Trophoblast cell (in vitro differentiated cells and primary cell): ENCODE data around the gene LONP2.
"Not testable (repeated sequence)": the region's sequence is repeated elsewhere in the genome, so short reads cannot be mapped to it uniquely, and the experiment has no call there.

Experiments used
- DNase-seq, 2 donors: peaks; one replicate each; pipeline ENCODE4 v3.0.0-alpha.2; 2016
- H2AFZ ChIP-seq: 2 replicates; pipeline ENCODE4 v1.6.1; 2013; ENCODE audit warnings: low read length, moderate library complexity, mild to moderate bottlenecking; ENCODE audit not compliant: insufficient read depth, poor library complexity
- H2AK5ac ChIP-seq: 2 replicates; pipeline ENCODE4 v1.6.1; 2013; ENCODE audit warnings: mild to moderate bottlenecking, low read length
- H2BK120ac ChIP-seq: 2 replicates; pipeline ENCODE4 v1.6.1; 2013; ENCODE audit warnings: low read length, mild to moderate bottlenecking, moderate library complexity; ENCODE audit not compliant: insufficient read depth, poor library complexity
- H2BK12ac ChIP-seq: 2 replicates; pipeline ENCODE4 v1.6.1; 2013; ENCODE audit warnings: mild to moderate bottlenecking, low read length, moderate library complexity
- H2BK5ac ChIP-seq: 2 replicates; pipeline ENCODE4 v1.6.1; 2013; ENCODE audit warnings: low read length, low read depth, moderate library complexity, mild to moderate bottlenecking; ENCODE audit not compliant: poor library complexity
- H3K14ac ChIP-seq: 2 replicates; pipeline ENCODE4 v1.6.1; 2013; ENCODE audit warnings: mild to moderate bottlenecking, low read length
- H3K18ac ChIP-seq: 2 replicates; pipeline ENCODE4 v1.6.1; 2013; ENCODE audit warnings: mild to moderate bottlenecking, low read length
- H3K23ac ChIP-seq: 2 replicates; pipeline ENCODE4 v1.6.1; 2013; ENCODE audit warnings: low read length
- H3K27ac ChIP-seq: 2 replicates; pipeline ENCODE4 v1.5.1; 2013; ENCODE audit warnings: low read depth, mild to moderate bottlenecking, inconsistent platforms, low read length, moderate library complexity
- H3K27me3 ChIP-seq: 2 replicates; pipeline ENCODE4 v1.6.1; 2013; ENCODE audit warnings: inconsistent platforms, mild to moderate bottlenecking, low read length, moderate library complexity; ENCODE audit not compliant: insufficient read depth
- H3K36me3 ChIP-seq, 2 experiments: 1 replicate in 1 of 2; 2 replicates in 1 of 2; pipeline ENCODE4 v1.6.1; 2013; ENCODE audit warnings: low read length in 2 of 2, mild to moderate bottlenecking in 2 of 2, moderate library complexity in 1 of 2; ENCODE audit not compliant: insufficient read depth in 2 of 2, control insufficient read depth in 1 of 2
- H3K4ac ChIP-seq: 2 replicates; pipeline ENCODE4 v1.6.1; 2013; ENCODE audit warnings: low read depth, mild to moderate bottlenecking, low read length, moderate library complexity
- H3K4me1 ChIP-seq, 2 experiments: 1 replicate in 1 of 2; 2 replicates in 1 of 2; pipeline ENCODE4 v1.6.1; 2013; ENCODE audit warnings: low read length in 2 of 2, mild to moderate bottlenecking in 2 of 2, moderate library complexity in 1 of 2; ENCODE audit not compliant: insufficient read depth in 2 of 2, control insufficient read depth in 1 of 2
- H3K4me2 ChIP-seq: 2 replicates; pipeline ENCODE4 v1.6.1; 2013; ENCODE audit warnings: inconsistent platforms, mild to moderate bottlenecking, low read length, moderate library complexity
- H3K4me3 ChIP-seq: 2 replicates; pipeline ENCODE4 v1.5.1; 2013; ENCODE audit warnings: mild to moderate bottlenecking, low read depth, low read length, inconsistent platforms
- H3K79me1 ChIP-seq: one replicate; pipeline ENCODE4 v1.6.1; 2013; ENCODE audit warnings: low read length
- H3K79me2 ChIP-seq: 2 replicates; pipeline ENCODE4 v1.6.1; 2013; ENCODE audit warnings: low read length, mild to moderate bottlenecking; ENCODE audit not compliant: control insufficient read depth, insufficient read depth, poor library complexity
- H3K9ac ChIP-seq: 2 replicates; pipeline ENCODE4 v1.6.1; 2013; ENCODE audit warnings: mild to moderate bottlenecking, low read length
- H3K9me3 ChIP-seq: 2 replicates; pipeline ENCODE4 v1.6.1; 2013; ENCODE audit warnings: low read depth, mild to moderate bottlenecking, control low read depth, inconsistent platforms, low read length; ENCODE audit not compliant: insufficient read depth
- H4K12ac ChIP-seq: 2 replicates; pipeline ENCODE4 v1.6.1; 2013; ENCODE audit warnings: low read depth, mild to moderate bottlenecking, low read length, moderate library complexity
- H4K8ac ChIP-seq: 2 replicates; pipeline ENCODE4 v1.6.1; 2013; ENCODE audit warnings: low read depth, mild to moderate bottlenecking, low read length, moderate library complexity
- H4K91ac ChIP-seq: one replicate; pipeline ENCODE4 v1.6.1; 2013; ENCODE audit warnings: low read depth, mild to moderate bottlenecking, low read length, moderate library complexity
- WGBS: extraction: QIAGEN DNeasy Blood & Tissue Kit; methylation state at CpG from one replicate; pipeline ENCODE4 v1.1.7; 2013; ENCODE audit warnings: missing lambda C conversion rate; ENCODE audit not compliant: insufficient read length, insufficient coverage; ENCODE audit errors: extremely low coverage; 5-methylcytosine and 5-hydroxymethylcytosine counted together

The LONP2 gene

DNA sequence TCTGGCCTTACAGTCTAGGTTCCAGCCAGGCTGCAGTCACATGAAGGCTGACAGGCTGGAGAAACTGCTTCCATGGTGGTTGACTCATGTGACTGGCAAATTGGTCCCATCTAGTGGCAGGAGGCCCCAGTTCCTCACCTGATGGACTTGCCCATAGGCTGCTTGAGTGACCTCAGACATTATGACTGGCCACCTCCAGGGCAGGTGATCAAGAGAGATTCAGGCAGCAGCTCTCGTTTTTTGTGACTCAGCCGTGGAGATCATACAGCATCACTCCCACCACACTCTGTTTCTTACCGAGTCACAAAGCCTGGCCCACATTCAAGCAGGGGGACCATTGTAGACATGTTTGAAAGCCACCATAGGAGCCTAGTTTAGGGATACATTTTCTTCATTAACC, 106.6 kb downstream of the LONP2 start:
- H3K4me3 ChIP-seq = no peak overlapping the region
- H3K36me3 ChIP-seq = peaks cover 29% of the 10 kb centered on the region in 2 experiments
- no peak overlapping the region for H2BK120ac ChIP-seq
- H3K4ac ChIP-seq = no peak overlapping the region
- H3K9ac ChIP-seq = no peak overlapping the region
- H3K23ac ChIP-seq = no peak overlapping the region
- H3K14ac ChIP-seq = no peak overlapping the region
- H4K8ac ChIP-seq = no peak overlapping the region
- no peak overlapping the region for H3K4me2 ChIP-seq
- H3K79me2 ChIP-seq = no peaks in the 10 kb centered on the region
- no CpG with 5 or more reads among the region's 3 CpGs for WGBS
- H2AK5ac ChIP-seq = no peak overlapping the region
- no peaks in the 10 kb centered on the region for H3K9me3 ChIP-seq
- H3K18ac ChIP-seq = no peak overlapping the region
- H3K27ac ChIP-seq = no peak overlapping the region
- no peaks in the 10 kb centered on the region for H3K79me1 ChIP-seq
- DNase-seq = peak; percentile 6 to 23
- H2BK12ac ChIP-seq = no peak overlapping the region
- H2AFZ ChIP-seq = no peak overlapping the region
- no peaks in the 10 kb centered on the region for H3K27me3 ChIP-seq
- no peak overlapping the region for H4K12ac ChIP-seq
- no peak overlapping the region for H2BK5ac ChIP-seq
- no peaks in the 10 kb centered on the region for H3K4me1 ChIP-seq
- H4K91ac ChIP-seq = no peak overlapping the region

DNA sequence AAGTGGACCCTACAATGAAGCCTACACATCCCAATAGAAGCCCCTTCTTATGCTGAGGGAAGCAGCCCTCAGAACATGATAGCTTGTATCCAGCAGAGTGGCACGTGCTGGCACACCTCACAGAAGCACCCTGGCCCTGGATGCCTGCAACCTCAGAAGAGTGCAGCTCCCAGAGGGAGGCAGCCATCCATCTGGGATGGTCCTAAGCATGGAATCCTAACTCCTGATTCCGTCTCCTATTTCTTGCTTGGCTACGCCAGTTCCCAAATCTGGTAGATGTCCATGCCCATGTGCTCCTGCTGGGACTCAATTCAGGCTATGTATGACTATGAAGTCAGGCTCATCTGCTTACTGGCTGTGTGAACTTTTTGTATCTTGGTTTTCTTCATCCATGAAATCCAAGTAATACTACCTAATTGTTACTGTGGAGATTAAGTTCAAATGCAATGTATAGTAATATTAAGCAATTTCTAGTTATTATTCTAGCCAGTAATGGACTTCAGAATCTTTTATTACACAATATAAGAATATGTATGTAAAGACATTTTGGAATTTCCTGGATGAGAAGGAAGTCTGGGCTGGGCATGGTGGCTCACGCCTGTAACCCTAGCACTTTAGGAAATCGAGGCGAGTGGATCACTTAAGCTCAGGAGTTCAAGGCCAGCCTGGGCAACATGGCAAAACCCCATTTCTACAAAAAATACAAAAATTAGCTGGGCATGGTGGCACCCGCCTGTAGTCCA, 108.7 kb downstream of the LONP2 start:
- Histone ChIP-seq H3K4me2 (no peak overlapping the region), H3K79me1 (no peaks in the 10 kb centered on the region), H3K79me2 (no peaks in the 10 kb centered on the region), H2BK12ac (no peak overlapping the region), H2AFZ (no peak overlapping the region), H3K36me3 (peaks cover 23 to 28% of the 10 kb centered on the region in 2 experiments), H2BK120ac (no peak overlapping the region), H4K12ac (no peak overlapping the region), H2BK5ac (no peak overlapping the region), H3K9me3 (no peaks in the 10 kb centered on the region), H4K8ac (no peak overlapping the region), H4K91ac (no peak overlapping the region), H3K18ac (no peak overlapping the region), H3K4me3 (no peak overlapping the region), H3K27ac (no peak overlapping the region), H3K9ac (no peak overlapping the region), H3K4ac (no peak overlapping the region), H3K23ac (no peak overlapping the region), H3K27me3 (no peaks in the 10 kb centered on the region), H3K4me1 (no peaks in the 10 kb centered on the region), H2AK5ac (no peak overlapping the region), H3K14ac (no peak overlapping the region)
- no peak for DNase-seq
- no CpG with 5 or more reads among the region's 7 CpGs for WGBS

- no peak overlapping the region for H2BK12ac ChIP-seq
- H3K36me3 ChIP-seq = peaks cover 19 to 25% of the 10 kb centered on the region in 2 experiments
- H3K4me1 ChIP-seq = no peaks in the 10 kb centered on the region
- H3K27ac ChIP-seq = no peak overlapping the region
- no peak overlapping the region for H2BK120ac ChIP-seq
- no peaks in the 10 kb centered on the region for H3K79me2 ChIP-seq
- H2AK5ac ChIP-seq = no peak overlapping the region
- no peak overlapping the region for H4K8ac ChIP-seq
- no peak overlapping the region for H3K23ac ChIP-seq
- no peaks in the 10 kb centered on the region for H3K79me1 ChIP-seq
- DNase-seq = peak; percentile 65 to 78
- no peaks in the 10 kb centered on the region for H3K27me3 ChIP-seq
- no peak overlapping the region for H3K4ac ChIP-seq
- no peak overlapping the region for H2AFZ ChIP-seq
- H3K18ac ChIP-seq = no peak overlapping the region
- H4K12ac ChIP-seq = no peak overlapping the region
- H3K9me3 ChIP-seq = no peaks in the 10 kb centered on the region
- no peak overlapping the region for H3K4me3 ChIP-seq
- WGBS = no CpG with 5 or more reads among the region's 7 CpGs
- no peak overlapping the region for H3K4me2 ChIP-seq
- H3K14ac ChIP-seq = no peak overlapping the region
- no peak overlapping the region for H4K91ac ChIP-seq
- H2BK5ac ChIP-seq = no peak overlapping the region
- no peak overlapping the region for H3K9ac ChIP-seq
Observed at GRCh38 chr16:48353565-48354163, 109.6 kb downstream of the LONP2 start.

DNA sequence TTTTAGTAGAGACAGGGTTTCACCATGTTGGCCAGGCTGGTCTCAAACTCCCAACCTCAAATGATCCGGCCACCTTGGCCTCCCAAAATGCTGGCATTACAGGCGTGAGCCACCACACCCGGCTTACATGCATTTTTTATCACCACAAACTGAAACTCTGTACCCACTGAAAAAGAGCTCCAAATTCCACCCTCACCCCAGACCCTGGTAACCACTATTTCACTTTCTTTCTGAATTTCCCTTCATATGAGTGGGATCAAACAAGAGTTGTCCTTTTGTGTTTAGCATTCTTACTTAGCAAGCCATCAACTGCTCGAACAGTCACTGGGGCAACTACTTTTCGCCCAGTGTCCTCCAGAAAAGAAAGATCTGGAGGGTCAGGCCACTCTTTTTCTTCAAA, 110.3 kb downstream of the LONP2 start:
- H4K8ac ChIP-seq, H2BK12ac ChIP-seq, H3K4me3 ChIP-seq, H3K27me3 ChIP-seq, H3K79me2 ChIP-seq, H3K14ac ChIP-seq, H3K18ac ChIP-seq, H3K23ac ChIP-seq, H3K4me1 ChIP-seq, H3K4me2 ChIP-seq, H2BK120ac ChIP-seq, DNase-seq, H2BK5ac ChIP-seq, H4K12ac ChIP-seq, H4K91ac ChIP-seq, H2AK5ac ChIP-seq, H3K27ac ChIP-seq, H3K9ac ChIP-seq, H3K4ac ChIP-seq, H3K9me3 ChIP-seq, H2AFZ ChIP-seq, H3K79me1 ChIP-seq: not testable (repeated sequence)
- H3K36me3 ChIP-seq = peaks cover 18 to 25% of the 10 kb centered on the region in 2 experiments
- WGBS = no CpG with 5 or more reads among the region's 5 CpGs
